HG03521 (cell line): Measurements from ENCODE around the gene VPS16.

Experiments
- ATAC-seq: cut with Tn5 transposase; IDR thresholded peaks from one replicate; pipeline ENCODE4 v1.9.1; 2021; ENCODE audit warnings: mild to moderate bottlenecking, moderate library complexity; ENCODE audit not compliant: unreplicated experiment

Gene VPS16

GRCh38 chr20:2840138-2840966 is at the start of gene VPS16, which contains the start of gene PCED1A:
Gene VPS16, plus strand, starts transcription at chr20:2840745. Its CDS starts 30 bp downstream, at chr20:2840775.
Gene PCED1A, minus strand, starts transcription at chr20:2840655. Its CDS starts 743 bp downstream, at chr20:2839912.
- peak; percentile 94 for ATAC-seq

- ATAC-seq = no peak
These were observed 47.1 kb upstream of the VPS16 start for GRCh38 chr20:2793471-2793870.

DNA sequence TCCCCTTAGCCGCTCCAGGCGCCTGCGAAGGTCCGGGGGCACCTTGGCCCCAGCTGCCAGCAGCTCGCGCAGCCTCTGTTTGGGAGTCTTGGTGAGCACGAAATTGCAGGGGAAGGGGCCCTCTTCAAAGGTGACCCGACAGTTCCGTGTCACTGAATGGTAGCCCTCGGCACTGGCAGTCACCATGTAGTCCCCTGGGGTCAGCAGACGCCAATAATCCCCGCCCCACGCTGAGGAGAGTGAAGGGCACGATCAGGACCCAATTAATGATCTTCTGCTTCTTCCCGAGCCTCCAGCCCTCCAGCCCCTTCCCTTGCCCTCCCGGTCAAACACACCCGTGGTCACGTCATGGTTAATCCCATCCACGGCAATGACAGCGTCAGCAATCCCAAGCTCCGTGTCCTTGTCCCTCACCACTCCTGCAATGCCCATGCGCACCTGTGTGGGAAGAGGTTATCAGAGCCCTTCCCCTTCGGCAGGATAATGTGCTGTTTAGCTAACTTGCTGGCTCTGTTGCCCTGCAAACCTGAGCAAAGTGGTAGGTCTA is 46.3 kb upstream of the VPS16 start:
- ATAC-seq = no peak

GRCh38 chr20:2794866-2795447 is 45.6 kb upstream of the VPS16 start:
- no peak for ATAC-seq

DNA sequence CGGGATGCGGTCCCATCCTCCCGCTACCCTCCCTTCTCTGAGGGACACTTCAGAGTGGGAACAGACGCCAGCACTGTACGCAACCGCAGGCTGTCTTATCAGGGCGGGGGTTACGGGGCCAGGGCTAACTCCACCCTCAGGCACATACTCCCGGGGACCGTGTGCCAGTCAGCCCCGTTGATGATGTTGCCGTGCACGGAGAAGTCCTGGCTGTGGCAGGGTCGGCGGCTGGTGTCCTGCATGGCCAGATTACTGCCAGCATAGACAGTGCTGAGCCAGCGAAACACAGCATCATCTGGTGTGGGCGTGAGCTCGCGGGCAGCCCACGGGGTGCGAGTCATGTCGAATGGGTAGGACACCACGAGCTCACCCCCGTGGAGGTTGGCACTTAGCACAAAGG is 45.1 kb upstream of the VPS16 start:
- no peak for ATAC-seq

DNA sequence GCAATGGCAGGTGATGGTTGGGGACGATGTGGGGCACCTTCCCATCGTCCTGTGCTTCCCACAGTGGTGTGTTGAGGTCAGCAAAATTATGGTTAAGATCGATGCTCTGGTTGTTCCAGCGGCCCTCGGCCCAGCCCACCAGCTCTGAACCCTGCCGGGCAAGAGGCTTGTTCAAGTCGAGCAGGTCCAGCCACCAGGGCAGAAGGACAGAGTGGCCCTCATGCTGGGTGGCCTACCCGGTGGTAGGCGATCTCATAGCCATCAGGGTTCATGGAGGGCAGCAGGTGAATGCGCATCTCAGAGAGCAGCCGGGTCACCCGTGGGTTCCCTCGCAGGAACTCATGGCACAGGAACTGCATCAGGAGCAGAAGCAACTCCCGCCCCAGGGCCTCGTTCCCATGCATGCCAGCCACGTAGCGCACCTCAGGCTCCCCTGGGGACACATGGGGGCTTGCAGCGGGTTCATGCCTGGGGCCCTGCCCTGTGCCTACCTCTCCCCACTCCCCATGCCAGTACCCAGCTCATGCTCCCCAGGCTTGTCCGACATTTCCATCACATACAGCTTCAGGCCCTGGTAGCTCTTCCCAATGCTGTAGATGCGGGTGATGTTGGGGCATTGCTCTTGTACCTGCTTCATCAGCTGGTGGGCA is 44.4 kb upstream of the VPS16 start:
- ATAC-seq = no peak

DNA sequence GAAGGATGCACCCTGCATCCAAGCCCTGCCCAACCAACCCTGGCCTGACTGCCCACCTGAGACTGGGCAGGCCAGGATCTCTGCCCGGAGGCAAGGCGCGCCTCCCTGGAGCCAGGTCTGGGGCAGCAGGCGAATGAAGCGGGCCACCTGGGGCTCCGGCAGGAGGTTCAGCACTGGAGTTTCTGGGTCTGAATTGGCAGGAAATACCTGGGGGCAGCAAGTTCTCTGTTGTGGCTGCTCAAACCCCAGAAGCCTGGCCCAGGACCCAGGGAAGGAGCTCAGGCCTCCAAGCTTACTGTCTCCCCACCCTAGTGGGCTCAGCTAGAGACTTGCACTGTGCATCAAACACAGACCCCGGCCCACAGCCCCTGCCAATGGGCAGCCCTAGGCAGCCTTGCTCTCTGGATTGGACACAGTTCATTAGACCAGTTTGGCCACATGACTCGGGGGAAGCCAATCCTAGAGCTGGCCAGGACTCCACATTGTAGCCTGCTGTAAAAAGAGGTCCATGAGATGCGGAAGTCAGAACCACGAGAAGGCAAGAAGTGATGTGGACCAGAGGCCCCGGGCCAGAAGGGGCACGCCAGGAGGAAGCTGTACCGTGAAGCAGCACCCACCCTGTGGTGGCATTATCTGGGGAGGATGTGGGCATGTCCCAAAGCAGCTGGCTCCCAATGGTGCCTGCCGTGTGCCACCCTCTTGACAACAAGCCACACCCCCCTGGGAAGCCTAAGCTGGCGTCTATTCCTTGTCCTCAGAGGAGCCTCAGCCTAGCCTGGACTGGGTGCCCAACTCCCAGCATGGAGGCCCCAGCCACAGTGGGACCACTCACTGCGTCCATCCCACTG is 43.2 kb upstream of the VPS16 start:
- no peak for ATAC-seq

- no peak for ATAC-seq
These were observed 42.3 kb upstream of the VPS16 start for GRCh38 chr20:2798095-2798805.

GRCh38 chr20:2798814-2799213 is 41.7 kb upstream of the VPS16 start:
- no peak for ATAC-seq

DNA sequence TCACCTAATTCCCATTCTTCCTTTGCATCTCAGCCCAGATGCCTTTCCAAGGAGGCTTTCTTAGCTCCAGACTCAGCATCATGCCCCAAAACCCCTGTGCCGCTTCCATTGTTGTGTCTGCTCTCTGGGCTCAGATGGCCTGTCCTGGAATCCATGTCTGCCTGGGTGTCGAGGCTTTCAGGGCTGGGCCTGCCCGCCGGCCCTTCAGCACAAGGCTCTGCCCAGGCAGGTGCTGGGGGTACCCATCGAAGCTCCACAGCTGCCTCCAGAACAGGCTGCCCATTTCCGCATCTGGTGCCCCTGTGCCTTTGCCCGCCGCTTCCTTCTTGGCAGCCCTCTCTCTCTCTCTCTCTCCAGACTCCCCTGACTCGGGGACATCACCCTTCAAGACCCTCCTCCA is 41.3 kb upstream of the VPS16 start:
- ATAC-seq = no peak

DNA sequence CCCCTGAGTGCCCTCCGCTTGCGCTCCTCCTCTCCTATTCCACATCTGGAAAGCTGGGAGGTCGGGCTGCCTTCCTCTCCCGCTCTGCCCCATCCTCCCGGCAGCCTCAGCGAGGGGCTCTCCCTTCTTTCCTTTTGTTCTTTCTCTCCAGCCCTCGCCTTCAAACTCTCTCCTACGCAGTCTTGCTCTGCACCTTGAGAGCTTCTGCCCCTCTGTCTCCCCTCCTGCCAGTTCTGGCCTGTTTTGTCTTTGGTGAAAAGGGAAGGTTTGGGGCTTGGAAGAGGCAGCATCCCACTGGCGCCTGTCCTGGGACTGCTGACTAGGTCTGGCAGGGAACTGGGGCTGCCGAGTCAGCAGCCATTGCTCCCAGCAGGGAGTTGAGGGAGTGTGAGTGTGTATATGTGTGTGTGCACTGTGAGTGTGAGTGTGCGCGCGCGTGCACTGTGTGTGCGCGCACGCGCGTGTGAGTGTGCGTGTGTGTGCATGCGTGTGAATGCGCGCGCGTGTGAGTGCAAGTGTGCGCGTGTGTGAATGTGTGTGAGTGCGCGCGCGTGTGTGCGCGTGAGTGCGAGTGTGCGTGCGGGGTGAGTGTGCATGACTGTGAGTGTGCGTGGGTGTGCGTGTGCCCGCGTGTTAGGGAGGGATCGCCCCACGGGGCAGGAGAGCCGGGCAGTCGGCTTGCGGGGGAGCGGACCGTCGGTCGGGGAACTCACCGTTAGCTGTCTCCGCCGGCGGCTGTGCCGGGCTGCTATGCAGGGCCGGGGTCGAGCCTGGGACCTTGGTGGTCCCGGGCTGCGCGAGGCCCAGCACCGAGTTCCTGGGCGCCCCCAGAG is 40.6 kb upstream of the VPS16 start:
- peak; percentile 14 for ATAC-seq

GRCh38 chr20:2800521-2801285 is 39.8 kb upstream of the VPS16 start, which contains the start of gene CPXM1:
Gene CPXM1, minus strand, starts transcription at chr20:2800627. Its CDS starts 55 bp downstream, at chr20:2800572.
- ATAC-seq = peak; percentile 68

DNA sequence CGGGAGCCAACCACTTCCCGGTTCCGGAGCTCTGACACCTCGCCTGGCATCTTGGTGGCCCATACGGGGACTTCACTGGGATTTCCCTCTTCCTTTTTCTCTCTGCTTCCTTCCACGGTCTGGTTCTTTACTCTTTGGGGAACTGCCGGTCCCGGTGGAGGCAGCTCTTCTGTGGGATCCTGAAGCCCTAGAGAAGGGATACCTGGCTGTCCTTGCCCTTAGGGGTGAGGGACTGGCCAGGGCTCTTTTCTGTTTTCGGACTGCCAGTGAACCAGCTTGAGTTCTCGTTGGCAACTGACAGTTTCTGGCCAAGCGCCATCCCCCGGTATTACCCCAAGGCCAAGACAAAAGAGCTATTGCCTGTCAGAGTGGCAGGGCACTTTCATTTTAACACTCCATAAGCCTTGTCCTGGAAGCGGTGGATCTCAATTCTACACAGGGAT is 39.2 kb upstream of the VPS16 start:
- peak; percentile 12 for ATAC-seq

DNA sequence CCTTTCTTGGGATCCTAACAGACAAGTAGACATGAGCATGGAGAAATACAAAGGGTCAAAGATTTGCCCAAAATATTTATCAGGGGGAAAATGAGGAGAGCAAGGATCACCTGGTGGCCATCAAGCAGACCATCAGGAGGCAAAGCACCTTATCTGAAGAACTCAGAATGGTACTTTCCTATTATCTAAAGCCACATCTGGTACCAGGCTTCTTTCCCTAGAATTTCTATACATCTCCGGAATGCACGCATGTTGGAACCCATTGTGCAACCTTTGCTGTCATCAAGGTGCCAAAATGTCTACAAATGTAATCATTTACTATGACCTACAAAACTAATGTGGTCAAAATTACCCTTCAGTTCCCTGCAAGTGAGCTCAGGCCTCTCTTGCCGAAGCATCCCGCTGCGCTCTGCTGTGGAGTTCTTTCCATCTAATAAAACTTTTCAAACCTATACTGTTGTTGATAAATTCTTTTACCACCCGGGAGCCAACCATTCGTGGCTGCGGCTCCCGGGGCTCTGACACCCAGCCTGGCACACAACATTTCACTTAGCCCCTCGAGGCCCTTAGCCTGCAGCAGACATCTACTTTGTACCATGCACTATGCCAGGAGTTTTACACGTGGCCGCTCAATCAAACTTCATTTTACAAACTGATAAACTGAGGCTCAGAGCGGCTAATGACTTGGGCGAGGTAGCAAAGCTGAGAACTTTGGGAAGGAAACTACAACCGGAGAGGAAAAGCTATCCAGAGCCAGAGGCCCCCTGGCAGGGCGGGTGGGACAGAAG is 36.3 kb upstream of the VPS16 start:
- no peak for ATAC-seq

DNA sequence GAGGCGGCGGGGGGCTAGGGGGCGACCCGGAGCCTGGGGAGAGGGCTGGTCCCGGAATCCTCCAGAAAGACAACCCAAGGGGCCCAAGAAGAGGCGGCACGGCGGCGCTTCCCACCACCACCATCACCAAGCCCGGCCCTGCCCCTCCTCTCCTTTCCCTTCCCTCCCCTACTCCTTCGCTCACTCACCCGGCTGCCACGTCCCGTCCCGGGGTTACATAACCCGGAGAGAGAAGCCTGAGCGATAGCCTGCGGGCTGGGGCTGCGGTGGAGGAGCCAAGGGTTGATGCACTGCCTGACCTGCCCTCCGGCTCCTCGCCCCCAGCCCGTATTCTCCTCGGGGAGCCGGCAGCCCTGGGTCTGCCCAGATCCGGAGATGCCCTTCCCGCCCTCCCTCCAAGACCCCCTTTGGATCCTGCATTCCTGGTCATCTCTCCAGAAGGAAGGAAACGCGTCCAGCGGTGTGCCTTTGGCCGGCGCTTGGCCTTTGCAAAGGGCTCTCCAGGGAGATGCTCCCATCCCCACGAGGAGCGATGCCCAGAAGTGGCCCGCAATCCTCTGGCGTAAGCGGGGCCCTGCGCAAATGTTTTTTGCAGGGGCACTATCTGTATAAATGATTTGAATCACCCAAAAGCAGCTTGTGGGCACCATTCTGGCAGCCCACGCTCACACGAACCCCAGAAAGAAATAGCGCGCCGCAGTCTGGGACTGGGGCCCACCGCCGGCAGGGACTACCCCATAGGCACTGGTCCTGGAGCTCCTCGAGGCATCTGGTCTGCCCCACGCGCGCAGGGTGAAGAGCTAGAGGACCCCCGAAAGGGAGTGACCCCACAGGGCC is 35.5 kb upstream of the VPS16 start:
- no peak for ATAC-seq

DNA sequence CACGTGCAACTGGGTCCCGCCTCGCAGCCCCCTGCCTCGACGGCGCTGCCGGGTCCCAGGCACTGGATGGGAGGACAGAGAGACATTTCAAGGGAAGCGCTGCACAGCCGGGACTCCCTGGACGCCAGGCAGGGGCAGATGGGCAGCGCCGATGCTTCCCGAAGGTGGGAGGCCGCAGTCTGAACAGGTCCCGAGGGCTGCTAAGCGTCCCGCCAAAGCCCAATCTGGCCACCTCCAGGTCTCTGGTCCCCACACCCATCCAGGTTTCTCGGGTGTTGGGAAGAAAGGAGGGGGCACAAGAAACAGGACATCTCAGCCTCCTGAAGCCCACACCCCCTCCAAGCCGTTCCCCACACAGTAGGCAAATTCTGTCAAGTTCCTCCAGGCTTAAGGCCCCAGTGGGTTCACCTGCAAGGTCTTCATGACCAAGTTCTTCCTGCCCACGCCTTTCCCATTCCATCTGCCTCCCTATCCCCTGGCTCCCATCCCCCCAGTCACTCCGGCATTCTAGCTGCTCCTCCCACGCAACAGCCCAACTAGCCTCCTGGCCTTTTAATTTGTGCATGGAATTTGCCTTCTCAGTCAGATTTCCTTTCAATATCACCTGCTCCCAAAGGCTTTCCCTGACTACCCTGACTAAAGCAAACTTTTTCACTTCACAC is 34.7 kb upstream of the VPS16 start:
- no peak for ATAC-seq
